Right atrium auricular region (tissue), 2 donors: ENCODE data around the gene MCUB. TPM values are rescaled to one million over a fixed set of nuclear protein-coding genes. Genes with fewer than 3 reads are reported as not detected.
A peak's percentile ranks its signal among the peaks of the same experiment; 100 is the strongest.

ENCODE experiments used
- DNase-seq: peaks from one replicate; pipeline ENCODE4 v3.0.0-alpha.2; 2019; ENCODE audit warnings: low spot score
- H3K27ac ChIP-seq, 2 donors: fragments of 200-600 bp; sonication (generic); 1 replicate in 1 of 2; 2 replicates in 1 of 2; pipeline ENCODE4 v1.5.1; 2016 to 2019
- H3K27me3 ChIP-seq, 2 donors: fragments of 200-600 bp; sonication (generic); one replicate each; pipeline versions ENCODE4 v1.5.1 to v1.6.0; 2017 to 2019
- H3K36me3 ChIP-seq: fragments of 200-600 bp; sonication (generic); one replicate; pipeline ENCODE4 v1.5.1; 2016
- H3K4me1 ChIP-seq, 2 donors: fragments of 200-600 bp; sonication (generic); one replicate each; pipeline versions ENCODE4 v1.5.1 to v1.6.0; 2017 to 2019
- H3K4me3 ChIP-seq, 2 donors: fragments of 200-600 bp; sonication (generic); 1 replicate in 1 of 2; 2 replicates in 1 of 2; pipeline ENCODE4 v1.5.1; 2017 to 2019; ENCODE audit warnings: mild to moderate bottlenecking in 1 of 2, moderate library complexity in 1 of 2
- H3K9me3 ChIP-seq, 2 donors: fragments of 200-600 bp; sonication (generic); one replicate each; pipeline ENCODE4 v1.5.1; 2019
- CTCF ChIP-seq, 2 donors: fragments of 200-600 bp; sonication (generic); IDR thresholded peaks; one replicate each; pipeline ENCODE4 v1.5.1; 2019; ENCODE audit warnings: antibody characterized with exemption in 2 of 2
- total RNA-seq, 2 donors: library from RNA; depleted of rRNA; stranded (reverse); fragments of >200 nt; gene quantifications; one replicate each; pipeline ENCODE4 v1.1.0, GENCODE V29; 2016

Gene MCUB
- total RNA-seq, 2 donors from 2014 or later, result 25.0 to 28.1 TPM

- H3K36me3 ChIP-seq, result peaks cover 41% of the 10 kb centered on the region
Observed at GRCh38 chr4:109690690-109691410, 130.8 kb downstream of the MCUB start.

GRCh38 chr4:109691411-109691920, 131.4 kb downstream of the MCUB start:
- no peak for DNase-seq
- no peak for TF ChIP-seq CTCF (IDR thresholded peaks at IDR 0.05)
- no peaks in the 10 kb centered on the region for H3K27me3 ChIP-seq
- no peaks in the 10 kb centered on the region for H3K9me3 ChIP-seq
- no peak overlapping the region for H3K27ac ChIP-seq
- H3K4me1 ChIP-seq, result no peaks in the 10 kb centered on the region
- H3K36me3 ChIP-seq, result peaks cover 40% of the 10 kb centered on the region
- H3K4me3 ChIP-seq, result no peak overlapping the region

More at GRCh38 chr4:109690690-109691410, 130.8 kb downstream of the MCUB start:
- no peak for TF ChIP-seq CTCF (IDR thresholded peaks at IDR 0.05)
- Histone ChIP-seq H3K4me1 (no peaks in the 10 kb centered on the region), H3K27ac (no peak overlapping the region), H3K9me3 (no peaks in the 10 kb centered on the region), H3K27me3 (no peaks in the 10 kb centered on the region), H3K4me3 (no peak overlapping the region)
- DNase-seq, result no peak

- no peaks in the 10 kb centered on the region for H3K9me3 ChIP-seq
- H3K4me1 ChIP-seq, result peaks cover 0 to 21% of the 10 kb centered on the region in 2 donors
- DNase-seq, result no peak
- no peak for TF ChIP-seq CTCF (IDR thresholded peaks at IDR 0.05)
- no peak overlapping the region for H3K4me3 ChIP-seq
- peaks cover 10% of the 10 kb centered on the region for H3K36me3 ChIP-seq
- no peaks in the 10 kb centered on the region for H3K27me3 ChIP-seq
- H3K27ac ChIP-seq, result no peak overlapping the region
Observed at GRCh38 chr4:109698656-109699055, 138.6 kb downstream of the MCUB start.

- H3K27ac ChIP-seq, result no peak overlapping the region
- no peak for DNase-seq
- TF ChIP-seq CTCF (IDR thresholded peaks at IDR 0.05), result no peak
Observed at GRCh38 chr4:109699553-109700225, 139.6 kb downstream of the MCUB start.

GRCh38 chr4:109701566-109702410, 141.7 kb downstream of the MCUB start:
- peaks cover 0 to 26% of the 10 kb centered on the region in 2 donors for H3K4me1 ChIP-seq
- no peaks in the 10 kb centered on the region for H3K27me3 ChIP-seq
- peak overlapping the region; percentile 84 to 91 for H3K27ac ChIP-seq
- peaks cover 5% of the 10 kb centered on the region for H3K36me3 ChIP-seq
- H3K9me3 ChIP-seq, result no peaks in the 10 kb centered on the region
- DNase-seq, result no peak
- TF ChIP-seq CTCF (IDR thresholded peaks at IDR 0.05), result no peak
- peak overlapping the region; percentile 73 to 85 for H3K4me3 ChIP-seq

More at GRCh38 chr4:109699553-109700225, 139.6 kb downstream of the MCUB start:
- Histone ChIP-seq H3K9me3 (no peaks in the 10 kb centered on the region), H3K4me1 (peaks cover 0 to 26% of the 10 kb centered on the region in 2 donors), H3K36me3 (peaks cover 5% of the 10 kb centered on the region), H3K4me3 (no peak overlapping the region), H3K27me3 (no peaks in the 10 kb centered on the region)
